Measurements from ENCODE around the gene ZFTA. TPM values are rescaled to one million over a fixed set of nuclear protein-coding genes. Genes with fewer than 3 reads are reported as not detected.

ZFTA gene
- polyA plus RNA-seq, 2 of the 4 experiments (the other 2 are of a cell fraction) = 3.0 to 6.6 TPM

DNA sequence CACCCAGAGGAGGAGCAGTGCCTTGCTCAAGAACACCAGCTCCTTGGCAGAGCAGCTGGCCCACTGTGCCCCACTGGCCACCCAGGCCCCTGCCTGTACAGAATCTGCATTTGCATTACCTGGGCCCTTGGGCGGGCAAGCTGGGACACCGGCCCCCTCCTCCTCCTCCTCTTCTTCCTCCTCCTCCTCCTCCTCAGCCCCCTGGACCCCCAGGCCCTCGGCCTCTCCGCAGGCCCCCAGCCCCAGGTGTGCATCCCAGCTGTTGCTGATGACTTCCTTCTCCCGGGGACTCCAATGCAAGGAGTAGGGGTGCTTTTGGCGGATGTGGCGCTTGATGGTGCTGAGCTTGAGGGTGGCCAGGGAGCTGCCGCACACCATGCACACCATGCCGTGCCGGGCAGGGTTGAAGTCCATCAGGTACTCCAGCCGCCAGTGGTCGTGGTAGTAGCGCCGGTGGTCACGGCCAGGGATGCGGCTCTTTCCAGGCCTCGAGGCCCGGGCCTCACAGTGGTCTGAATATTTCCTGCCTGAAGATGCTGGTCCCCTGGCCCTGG is 2.8 kb downstream of the ZFTA start:
- 0 out of 3 replicates have a peak overlapping the region, but pooled peaks have one; percentile 14 for H3K4me2 ChIP-seq
- POLR2A ChIA-PET = no interaction called here
- CTCF ChIA-PET = interaction anchor here (1.0 to 4.3 kb wide), 7 partner anchors 20 to 330 kb away, joined by 3 to 28 read pairs (median 3); no protein-coding TSS in a partner anchor
- peak overlapping the region in 1 of 2 experiments; percentile 25; a peak in 2 of 6 replicates for H3K27ac ChIP-seq
- WGBS (ENCODE audit: missing lambda C conversion rate) = 70% methylated on average over 4 of the region's 18 CpGs
- TF ChIP-seq HOXA7 (CRISPR knock-in tag; IDR thresholded peaks at IDR 0.05) = no peak
- no peak for TF ChIP-seq REST (IDR thresholded peaks at IDR 0.05)
- TF ChIP-seq SREBF2 (IDR thresholded peaks at IDR 0.05) = no peak
- DNase-seq (ENCODE audit: low read depth in 1 of 2, low spot score in 1 of 2) = no peak
- H3K9me3 ChIP-seq = no peaks in the 10 kb centered on the region
- H3K4me3 ChIP-seq = no peak overlapping the region
- H3K4me1 ChIP-seq = peaks cover 30% of the 10 kb centered on the region
- FAIRE-seq = no peak
- ATAC-seq = no peak

- 76% methylated on average over 14 of the region's 30 CpGs for WGBS (ENCODE audit: missing lambda C conversion rate)
- DNase-seq (ENCODE audit: low read depth in 1 of 2, low spot score in 1 of 2) (peak in 1 of 2 experiments; percentile 33), ATAC-seq (peak in 1 of 2 experiments; percentile 30; a peak in 3 of 6 replicates), FAIRE-seq (no peak)
- no peak overlapping the region for H3K4me3 ChIP-seq
- ChIA-PET POLR2A (no interaction called here), CTCF (interaction anchor here (0.6 to 4.3 kb wide), 5 partner anchors 13 to 181 kb away, joined by 3 to 28 read pairs (median 6); no protein-coding TSS in a partner anchor)
- 0 out of 3 replicates have a peak overlapping the region, but pooled peaks have one; percentile 14 for H3K4me2 ChIP-seq
- H3K4me1 ChIP-seq = peaks cover 30% of the 10 kb centered on the region
- TF ChIP-seq TFCP2L1 (CRISPR knock-in tag; IDR thresholded peaks at IDR 0.05) (no peak), SREBF2 (IDR thresholded peaks at IDR 0.05) (no peak), KDM1A (IDR thresholded peaks at IDR 0.05; ENCODE audit: low read depth) (no peak), FOXS1 (CRISPR knock-in tag; IDR thresholded peaks at IDR 0.05) (no peak), MAFK (IDR thresholded peaks at IDR 0.05; ENCODE audit: partially characterized antibody) (no peak), EHMT2 (IDR thresholded peaks at IDR 0.05; ENCODE audit: low read depth) (no peak), JUNB (IDR thresholded peaks at IDR 0.05) (no peak), POLR2A (IDR thresholded peaks at IDR 0.05; ENCODE audit: low read length) (no peak), HOXA7 (CRISPR knock-in tag; IDR thresholded peaks at IDR 0.05) (no peak), MYC (IDR thresholded peaks at IDR 0.05; ENCODE audit: borderline replicate concordance, low read length) (no peak), RFX5 (IDR thresholded peaks at IDR 0.05) (no peak), CEBPB (IDR thresholded peaks at IDR 0.05) (no peak), HOXB5 (CRISPR knock-in tag; IDR thresholded peaks at IDR 0.05) (no peak), SMC3 (IDR thresholded peaks at IDR 0.05) (no peak), NFE2L2 (conservative IDR thresholded peaks at IDR 0.05; ENCODE audit: low read length) (no peak), ESRRA (IDR thresholded peaks at IDR 0.05; ENCODE audit: borderline replicate concordance, low read length) (no peak)
- TF ChIP-seq, protein P1, sequence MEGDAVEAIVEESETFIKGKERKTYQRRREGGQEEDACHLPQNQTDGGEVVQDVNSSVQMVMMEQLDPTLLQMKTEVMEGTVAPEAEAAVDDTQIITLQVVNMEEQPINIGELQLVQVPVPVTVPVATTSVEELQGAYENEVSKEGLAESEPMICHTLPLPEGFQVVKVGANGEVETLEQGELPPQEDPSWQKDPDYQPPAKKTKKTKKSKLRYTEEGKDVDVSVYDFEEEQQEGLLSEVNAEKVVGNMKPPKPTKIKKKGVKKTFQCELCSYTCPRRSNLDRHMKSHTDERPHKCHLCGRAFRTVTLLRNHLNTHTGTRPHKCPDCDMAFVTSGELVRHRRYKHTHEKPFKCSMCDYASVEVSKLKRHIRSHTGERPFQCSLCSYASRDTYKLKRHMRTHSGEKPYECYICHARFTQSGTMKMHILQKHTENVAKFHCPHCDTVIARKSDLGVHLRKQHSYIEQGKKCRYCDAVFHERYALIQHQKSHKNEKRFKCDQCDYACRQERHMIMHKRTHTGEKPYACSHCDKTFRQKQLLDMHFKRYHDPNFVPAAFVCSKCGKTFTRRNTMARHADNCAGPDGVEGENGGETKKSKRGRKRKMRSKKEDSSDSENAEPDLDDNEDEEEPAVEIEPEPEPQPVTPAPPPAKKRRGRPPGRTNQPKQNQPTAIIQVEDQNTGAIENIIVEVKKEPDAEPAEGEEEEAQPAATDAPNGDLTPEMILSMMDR (IDR thresholded peaks at IDR 0.05) = no peak
- H3K9me3 ChIP-seq = no peaks in the 10 kb centered on the region
- H3K27ac ChIP-seq = peak overlapping the region in 1 of 2 experiments; percentile 25; a peak in 2 of 6 replicates
Observed at GRCh38 chr11:63764679-63765647, 3.6 kb downstream of the ZFTA start.
